GM19455 (cell line): Measurements from ENCODE around the gene PDGFRB.

Source experiments
- ATAC-seq: cut with Tn5 transposase; IDR thresholded peaks from one replicate; pipeline ENCODE4 v1.9.1; 2021; ENCODE audit not compliant: unreplicated experiment

PDGFRB gene

GRCh38 chr5:150155258-150156026 lies at the start of gene PDGFRB:
TSS of gene PDGFRB (minus strand) at chr5:150155845. CDS start at chr5:150137047, 18,798 bp downstream.
- ATAC-seq, result no peak

GRCh38 chr5:150204590-150204960 lies 48.9 kb upstream of the PDGFRB start:
- ATAC-seq, result no peak

- ATAC-seq, result no peak
Observed at GRCh38 chr5:150203832-150204589, 48.4 kb upstream of the PDGFRB start.

GRCh38 chr5:150202501-150202900 lies 46.9 kb upstream of the PDGFRB start:
- ATAC-seq, result no peak

GRCh38 chr5:150197476-150197875 lies 41.8 kb upstream of the PDGFRB start:
- no peak for ATAC-seq

GRCh38 chr5:150196986-150197385 lies 41.3 kb upstream of the PDGFRB start:
- no peak for ATAC-seq

- no peak for ATAC-seq
Observed at GRCh38 chr5:150196514-150196913, 40.9 kb upstream of the PDGFRB start.

GRCh38 chr5:150195736-150196485 lies 40.3 kb upstream of the PDGFRB start:
- ATAC-seq, result no peak

- ATAC-seq, result no peak
Observed at GRCh38 chr5:150192462-150192861, 36.8 kb upstream of the PDGFRB start.

GRCh38 chr5:150190987-150191386 lies 35.3 kb upstream of the PDGFRB start:
- no peak for ATAC-seq

GRCh38 chr5:150190503-150190979 lies 34.9 kb upstream of the PDGFRB start:
- ATAC-seq, result no peak

GRCh38 chr5:150189728-150190502 lies 34.3 kb upstream of the PDGFRB start, which contains the start of gene SLC6A7:
TSS of gene SLC6A7 (plus strand) at chr5:150190062. CDS start at chr5:150190328, 266 bp downstream.
- no peak for ATAC-seq

GRCh38 chr5:150189326-150189725 lies 33.7 kb upstream of the PDGFRB start:
- ATAC-seq, result no peak

- no peak for ATAC-seq
Observed at GRCh38 chr5:150188146-150188842, 32.6 kb upstream of the PDGFRB start.

- no peak for ATAC-seq
Observed at GRCh38 chr5:150186897-150187296, 31.3 kb upstream of the PDGFRB start.

GRCh38 chr5:150186137-150186536 lies 30.5 kb upstream of the PDGFRB start:
- no peak for ATAC-seq

GRCh38 chr5:150184990-150185912 lies 29.6 kb upstream of the PDGFRB start:
- no peak for ATAC-seq

GRCh38 chr5:150184006-150184405 lies 28.4 kb upstream of the PDGFRB start:
- no peak for ATAC-seq

GRCh38 chr5:150183436-150183835 lies 27.8 kb upstream of the PDGFRB start:
- no peak for ATAC-seq
